GM21526 (cell line): Measurements from ENCODE around the gene SPTBN1.

Source experiments
- ATAC-seq: cut with Tn5 transposase; IDR thresholded peaks from one replicate; pipeline ENCODE4 v1.9.1; 2021; ENCODE audit warnings: moderate library complexity; ENCODE audit not compliant: unreplicated experiment, low FRiP score

SPTBN1 gene

GRCh38 chr2:54455563-54456361 lies at the start of gene SPTBN1:
Gene SPTBN1 (plus strand): TSS chr2:54456327. CDS start chr2:54526419, 70,092 bp downstream.
- ATAC-seq = peak; percentile 32

- ATAC-seq = no peak
These were observed 48.4 kb upstream of the SPTBN1 start for GRCh38 chr2:54407693-54408092.

- no peak for ATAC-seq
These were observed 47.8 kb upstream of the SPTBN1 start for GRCh38 chr2:54408288-54408687.

- no peak for ATAC-seq
These were observed 46.4 kb upstream of the SPTBN1 start for GRCh38 chr2:54409752-54410151.

- no peak for ATAC-seq
These were observed 44.2 kb upstream of the SPTBN1 start for GRCh38 chr2:54411801-54412354.

- ATAC-seq = no peak
These were observed 39.8 kb upstream of the SPTBN1 start for GRCh38 chr2:54416166-54416813.

GRCh38 chr2:54416938-54417337 lies 39.2 kb upstream of the SPTBN1 start:
- ATAC-seq = no peak

GRCh38 chr2:54417577-54417976 lies 38.5 kb upstream of the SPTBN1 start:
- no peak for ATAC-seq

- ATAC-seq = no peak
These were observed 36.7 kb upstream of the SPTBN1 start for GRCh38 chr2:54419388-54419787.

- ATAC-seq = no peak
These were observed 36.1 kb upstream of the SPTBN1 start for GRCh38 chr2:54419855-54420523.

GRCh38 chr2:54420524-54421172 lies 35.5 kb upstream of the SPTBN1 start:
- no peak for ATAC-seq

GRCh38 chr2:54422072-54422581 lies 34.0 kb upstream of the SPTBN1 start:
- no peak for ATAC-seq

GRCh38 chr2:54423213-54423612 lies 32.9 kb upstream of the SPTBN1 start:
- no peak for ATAC-seq

GRCh38 chr2:54424555-54425163 lies 31.5 kb upstream of the SPTBN1 start:
- ATAC-seq = no peak

- ATAC-seq = no peak
These were observed 27.9 kb upstream of the SPTBN1 start for GRCh38 chr2:54428108-54428831.

- no peak for ATAC-seq
These were observed 27.1 kb upstream of the SPTBN1 start for GRCh38 chr2:54429054-54429453.

- ATAC-seq = no peak
These were observed 26.1 kb upstream of the SPTBN1 start for GRCh38 chr2:54429811-54430551.

GRCh38 chr2:54430649-54431048 lies 25.5 kb upstream of the SPTBN1 start:
- no peak for ATAC-seq
